ENCODE data around the gene FBXO9. TPM values are rescaled to one million over a fixed set of nuclear protein-coding genes. Genes with fewer than 3 reads are reported as not detected.

FBXO9 gene
- total RNA-seq, 1 donor from 2014 or later = 78.5 TPM

GRCh38 chr6:53113742-53114141, 48.5 kb downstream of the FBXO9 start:
- Mint-ChIP-seq H3K27me3 (no peaks in the 10 kb centered on the region), H3K27ac (no peak overlapping the region), H3K4me3 (no peak overlapping the region), H3K4me1 (ENCODE audit: unreplicated experiment) (peaks cover 18% of the 10 kb centered on the region), H3K36me3 (peaks cover 2% of the 10 kb centered on the region), H3K9me3 (peaks cover 9% of the 10 kb centered on the region)
- no peak for DNase-seq (ENCODE audit: extremely low spot score, unreplicated experiment)
- TF ChIP-seq CTCF (conservative IDR thresholded peaks at IDR 0.05) = no peak

- no peaks in the 10 kb centered on the region for H3K36me3 Mint-ChIP-seq
- no peak for DNase-seq (ENCODE audit: extremely low spot score, unreplicated experiment)
- no peak overlapping the region for H3K27ac Mint-ChIP-seq
- no peak overlapping the region for H3K4me3 Mint-ChIP-seq
- TF ChIP-seq CTCF (conservative IDR thresholded peaks at IDR 0.05) = no peak
- H3K27me3 Mint-ChIP-seq = no peaks in the 10 kb centered on the region
- peaks cover 9% of the 10 kb centered on the region for H3K9me3 Mint-ChIP-seq
- peaks cover 15% of the 10 kb centered on the region for H3K4me1 Mint-ChIP-seq (ENCODE audit: unreplicated experiment)
Observed at GRCh38 chr6:53115113-53115512, 49.9 kb downstream of the FBXO9 start.

GRCh38 chr6:53115741-53116140, 50.5 kb downstream of the FBXO9 start:
- H3K27me3 Mint-ChIP-seq = no peaks in the 10 kb centered on the region
- H3K27ac Mint-ChIP-seq = no peak overlapping the region
- DNase-seq (ENCODE audit: extremely low spot score, unreplicated experiment) = no peak
- H3K36me3 Mint-ChIP-seq = no peaks in the 10 kb centered on the region
- peaks cover 15% of the 10 kb centered on the region for H3K4me1 Mint-ChIP-seq (ENCODE audit: unreplicated experiment)
- TF ChIP-seq CTCF (conservative IDR thresholded peaks at IDR 0.05) = no peak
- H3K9me3 Mint-ChIP-seq = peaks cover 9% of the 10 kb centered on the region
- H3K4me3 Mint-ChIP-seq = no peak overlapping the region

- Mint-ChIP-seq H3K4me3 (no peak overlapping the region), H3K9me3 (peaks cover 9% of the 10 kb centered on the region), H3K4me1 (ENCODE audit: unreplicated experiment) (no peaks in the 10 kb centered on the region), H3K27me3 (no peaks in the 10 kb centered on the region), H3K27ac (no peak overlapping the region), H3K36me3 (no peaks in the 10 kb centered on the region)
- no peak for DNase-seq (ENCODE audit: extremely low spot score, unreplicated experiment)
- TF ChIP-seq CTCF (conservative IDR thresholded peaks at IDR 0.05) = no peak
Observed at GRCh38 chr6:53119349-53119748, 54.1 kb downstream of the FBXO9 start.

- TF ChIP-seq CTCF (conservative IDR thresholded peaks at IDR 0.05) = no peak
- no peak overlapping the region for H3K27ac Mint-ChIP-seq
- peaks cover 8% of the 10 kb centered on the region for H3K9me3 Mint-ChIP-seq
Observed at GRCh38 chr6:53119772-53120409, 54.7 kb downstream of the FBXO9 start.

More at GRCh38 chr6:53119772-53120409, 54.7 kb downstream of the FBXO9 start:
- Mint-ChIP-seq H3K27me3 (no peaks in the 10 kb centered on the region), H3K36me3 (no peaks in the 10 kb centered on the region), H3K4me3 (no peak overlapping the region), H3K4me1 (ENCODE audit: unreplicated experiment) (no peaks in the 10 kb centered on the region)
- no peak for DNase-seq (ENCODE audit: extremely low spot score, unreplicated experiment)

All from type B pancreatic cell (in vitro differentiated cells).